Stimulated activated CD8-positive, alpha-beta memory T cell treated with anti-CD3 and anti-CD28 coated beads, Interleukin-12 subunit alpha, Interleukin-12 subunit beta, amount 100 ng/mL, for 4 hours (primary cell): Measurements from ENCODE around the gene SNRK.
"Not testable (repeated sequence)": the region's sequence is repeated elsewhere in the genome, so short reads cannot be mapped to it uniquely, and the experiment has no call there.

Experiments used
- DNase-seq: peaks from one replicate; pipeline ENCODE4 v3.0.0-alpha.2; 2020; ENCODE audit warnings: low read depth

The SNRK gene

DNA sequence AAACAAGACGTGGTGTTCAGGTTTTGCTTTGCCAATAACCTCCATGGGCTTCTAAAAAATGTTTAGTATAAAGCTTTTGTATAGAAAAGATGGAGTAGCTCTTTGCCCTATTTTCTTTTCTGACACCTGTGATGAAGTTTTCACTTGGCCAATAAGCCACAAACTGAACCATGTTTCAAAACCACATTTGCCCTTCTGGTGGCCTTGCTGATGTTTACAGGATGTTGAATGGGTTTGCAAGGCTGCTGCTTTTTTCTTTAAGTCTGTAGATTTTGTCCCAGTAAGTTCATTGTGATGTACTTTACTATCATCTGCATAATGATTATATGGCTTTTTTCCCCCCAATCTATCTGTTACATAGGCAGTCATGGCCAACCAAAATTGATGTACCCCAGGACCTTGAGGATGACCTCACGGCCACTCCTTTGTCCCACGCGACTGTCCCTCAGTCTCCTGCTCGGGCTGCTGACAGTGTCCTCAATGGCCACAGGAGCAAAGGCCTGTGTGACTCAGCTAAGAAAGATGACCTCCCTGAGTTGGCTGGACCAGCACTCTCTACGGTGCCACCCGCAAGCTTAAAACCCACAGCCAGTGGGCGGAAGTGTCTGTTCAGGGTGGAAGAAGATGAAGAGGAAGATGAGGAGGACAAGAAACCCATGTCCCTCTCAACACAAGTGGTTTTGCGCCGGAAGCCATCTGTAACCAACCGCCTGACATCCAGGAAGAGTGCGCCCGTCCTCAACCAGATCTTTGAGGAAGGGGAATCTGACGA is 60.8 kb downstream of the SNRK start:
- DNase-seq, result peak; percentile 10

- no peak for DNase-seq
These were observed 61.4 kb downstream of the SNRK start for GRCh38 chr3:43347774-43348173.

DNA sequence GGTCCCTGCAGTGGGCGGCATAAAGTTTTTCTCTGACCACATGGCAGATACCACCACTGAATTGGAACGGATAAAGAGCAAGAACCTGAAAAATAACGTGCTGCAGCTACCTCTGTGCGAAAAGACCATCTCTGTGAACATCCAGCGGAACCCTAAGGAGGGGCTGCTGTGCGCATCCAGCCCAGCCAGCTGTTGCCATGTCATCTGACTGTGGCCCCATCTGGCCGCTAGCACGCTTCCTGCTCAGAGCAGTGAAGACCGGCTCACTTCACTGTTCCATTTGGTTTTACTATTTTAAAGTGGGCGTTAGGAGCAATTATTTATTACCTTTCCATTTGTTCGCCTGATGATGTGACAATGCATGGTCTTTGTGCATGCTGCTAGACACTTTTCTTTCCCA is 62.0 kb downstream of the SNRK start:
- no peak for DNase-seq

DNA sequence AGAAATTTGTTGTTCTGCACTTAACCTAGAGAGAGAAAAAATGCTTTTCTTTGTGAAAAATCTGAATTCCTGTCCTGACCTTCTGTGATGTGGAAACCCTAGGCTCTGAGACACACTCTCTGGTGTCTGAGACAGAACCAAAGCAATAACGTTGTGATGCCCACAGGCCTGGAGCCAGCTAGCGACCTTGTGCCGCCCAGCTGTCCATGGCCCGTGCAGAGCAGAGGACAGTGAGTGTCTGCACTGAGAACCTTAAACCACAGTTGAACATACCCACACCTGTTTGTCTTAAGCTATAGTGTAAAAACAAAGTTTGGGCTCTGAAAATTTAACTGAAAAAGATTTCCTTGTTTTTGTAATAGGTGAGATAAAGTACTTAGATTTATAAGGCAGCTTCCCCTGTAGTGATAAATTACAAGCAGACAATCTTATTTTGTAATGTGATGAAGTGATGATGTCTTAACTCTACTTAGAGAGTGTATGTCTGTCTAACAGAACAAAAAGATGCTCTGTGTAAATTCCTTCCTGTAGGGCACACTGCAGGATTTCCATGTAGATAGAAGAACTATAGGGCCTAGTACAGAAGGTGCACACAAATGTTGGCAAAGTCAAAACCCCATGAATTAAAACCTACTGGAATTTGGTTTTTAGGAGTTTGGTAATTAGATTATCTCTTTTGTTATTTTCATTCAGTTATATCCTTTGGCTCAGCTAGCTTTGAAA is 62.7 kb downstream of the SNRK start:
- no peak for DNase-seq

GRCh38 chr3:43349716-43350115 is 63.4 kb downstream of the SNRK start:
- no peak for DNase-seq

DNA sequence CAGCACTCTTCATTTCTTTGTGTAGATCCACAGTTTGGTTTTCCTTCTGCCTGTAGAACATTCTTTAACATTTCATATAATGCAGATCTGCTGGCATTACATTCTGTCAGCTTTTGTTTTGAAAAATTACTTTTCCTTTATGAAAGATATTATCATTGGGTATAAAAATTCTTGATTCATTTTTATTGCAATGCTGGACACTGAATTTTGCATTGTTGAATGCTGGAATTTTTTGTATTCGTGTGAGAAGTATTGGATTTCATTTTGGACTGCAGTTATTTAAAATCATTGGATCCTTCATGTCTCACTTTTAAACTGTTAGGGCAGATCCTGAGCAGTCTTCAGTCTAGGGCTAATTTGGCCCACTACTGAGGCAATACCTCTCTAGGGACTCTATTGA is 67.1 kb downstream of the SNRK start:
- no peak for DNase-seq

DNA sequence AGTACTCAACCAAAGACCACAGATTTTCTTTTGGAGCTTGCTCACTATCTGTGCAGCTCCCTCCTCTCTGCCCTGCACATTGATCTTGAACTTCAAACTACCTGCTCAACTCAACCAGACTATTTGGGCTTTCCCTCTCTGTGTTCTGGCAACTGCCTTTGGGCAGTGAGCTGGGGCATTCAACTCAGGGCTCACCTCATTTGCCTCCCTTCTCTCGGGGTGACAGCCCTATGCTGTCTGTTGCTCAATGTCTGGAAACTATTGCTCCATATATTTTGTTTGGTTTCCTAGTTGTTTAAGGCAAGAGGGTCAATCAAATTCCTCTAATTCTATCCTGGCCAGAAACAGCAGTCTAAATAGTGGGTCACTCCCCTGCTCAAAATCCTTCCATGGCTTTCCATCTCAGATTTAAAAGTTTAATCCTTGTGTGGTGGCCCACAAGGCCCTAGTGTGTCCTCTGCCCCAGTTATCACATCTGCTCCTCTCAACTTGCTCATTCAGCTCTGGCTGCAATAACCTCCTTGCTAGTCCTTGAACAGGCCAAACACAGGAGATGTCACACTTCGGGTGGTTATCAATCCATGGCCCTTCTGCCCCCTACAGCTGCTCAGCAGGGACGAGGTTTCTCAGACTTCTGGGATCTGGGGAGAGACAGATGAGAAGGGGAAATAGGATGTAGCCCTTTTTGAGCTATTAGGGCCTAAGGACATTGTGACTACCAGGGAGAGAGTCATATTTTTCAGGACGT is 67.8 kb downstream of the SNRK start:
- DNase-seq, result no peak

DNA sequence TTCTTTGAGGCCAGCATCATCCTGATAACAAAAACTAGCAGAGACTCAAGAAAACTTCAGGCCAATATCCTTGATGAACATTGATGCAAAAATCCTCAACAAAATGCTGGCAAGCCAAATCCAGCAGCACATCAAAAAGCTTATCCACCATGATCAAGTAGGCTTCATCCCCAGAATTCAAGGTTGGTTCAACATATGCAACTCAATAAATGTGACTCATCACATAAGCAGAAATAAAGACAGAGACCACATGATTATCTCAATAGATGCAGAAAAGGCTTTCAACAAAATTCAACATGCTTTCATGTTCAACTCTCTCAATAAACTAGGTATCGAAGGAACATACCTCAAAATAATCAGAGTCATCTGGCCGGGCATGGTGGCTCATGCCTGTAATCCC is 69.7 kb downstream of the SNRK start:
- not testable (repeated sequence) for DNase-seq

DNA sequence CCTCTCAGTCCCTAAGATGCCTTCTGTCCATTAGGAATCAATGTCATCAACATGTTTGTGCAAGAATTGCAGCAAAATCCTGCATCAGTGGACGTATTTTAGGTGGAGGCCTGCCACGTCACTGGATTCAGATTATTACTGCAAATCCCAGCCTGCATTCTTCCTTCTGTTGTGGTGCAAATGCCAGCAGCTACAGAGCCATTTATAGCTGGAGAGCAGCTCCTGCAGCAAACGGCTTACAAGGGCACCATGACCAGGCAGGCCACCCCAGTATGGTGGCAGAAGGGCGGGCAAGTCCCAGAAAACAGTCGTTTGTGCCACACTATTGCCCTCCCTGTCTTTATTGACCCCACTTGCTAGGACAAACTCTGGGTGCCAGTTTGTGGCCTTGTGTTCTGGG is 74.7 kb downstream of the SNRK start:
- no peak for DNase-seq

DNA sequence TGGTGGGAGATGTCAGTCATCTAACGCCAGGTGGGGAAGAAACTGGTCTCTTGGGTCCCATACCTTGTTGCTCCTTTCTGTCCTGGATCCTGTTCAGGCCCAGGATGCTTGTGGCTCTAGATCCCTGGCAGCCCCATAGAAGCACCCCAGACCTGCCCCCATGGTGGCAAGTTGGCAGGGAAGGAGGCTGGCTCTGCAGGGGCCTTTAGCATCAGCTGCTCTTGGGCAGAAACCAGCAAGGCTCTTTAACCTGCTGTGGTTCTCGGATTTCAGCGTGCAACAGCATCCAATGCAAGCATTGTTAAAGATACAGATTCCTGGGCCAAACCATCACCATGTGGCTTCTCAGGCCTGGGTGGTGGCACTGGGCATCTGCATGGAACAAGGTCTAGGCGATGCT is 75.8 kb downstream of the SNRK start:
- no peak for DNase-seq

DNA sequence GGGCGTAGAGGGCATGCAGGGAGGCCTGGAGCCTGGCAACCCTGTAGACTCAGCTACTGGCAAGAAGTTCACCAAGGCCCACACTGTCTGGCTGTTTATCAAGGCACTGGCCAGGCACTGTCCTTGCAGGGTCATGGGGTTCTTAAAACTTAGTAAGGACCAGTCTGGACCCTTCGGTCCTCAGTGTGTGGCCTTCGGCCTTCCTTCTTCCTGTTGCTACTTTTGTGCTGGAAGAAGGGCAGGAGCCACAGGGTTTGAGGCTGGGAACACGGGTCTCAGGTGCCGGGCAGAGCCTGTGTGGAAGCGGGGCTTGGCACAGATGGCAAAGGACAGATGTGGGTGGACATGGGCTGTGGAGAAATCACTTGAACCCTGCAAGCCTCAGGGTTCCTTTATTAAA is 76.6 kb downstream of the SNRK start:
- DNase-seq, result no peak

- no peak for DNase-seq
These were observed 77.4 kb downstream of the SNRK start for GRCh38 chr3:43363621-43364266.

- no peak for DNase-seq
These were observed 78.2 kb downstream of the SNRK start for GRCh38 chr3:43364494-43364893.

GRCh38 chr3:43364926-43365325 is 78.6 kb downstream of the SNRK start:
- DNase-seq, result no peak

GRCh38 chr3:43365601-43366305 is 79.4 kb downstream of the SNRK start:
- no peak for DNase-seq

GRCh38 chr3:43366481-43366880 is 80.1 kb downstream of the SNRK start:
- no peak for DNase-seq

- no peak for DNase-seq
These were observed 80.5 kb downstream of the SNRK start for GRCh38 chr3:43366885-43367284.

GRCh38 chr3:43369404-43370292 is 83.3 kb downstream of the SNRK start:
- no peak for DNase-seq

- DNase-seq, result no peak
These were observed 84.1 kb downstream of the SNRK start for GRCh38 chr3:43370293-43370980.

- DNase-seq, result no peak
These were observed 85.2 kb downstream of the SNRK start for GRCh38 chr3:43371494-43371893.
